Measurements from ENCODE around the gene EDEM2.
"Not testable (repeated sequence)": the region's sequence is repeated elsewhere in the genome, so short reads cannot be mapped to it uniquely, and the experiment has no call there.

EDEM2 gene

GRCh38 chr20:35171438-35171752 lies 24.3 kb upstream of the EDEM2 start:
- DNase-seq, result no peak

GRCh38 chr20:35168701-35169409 lies 21.7 kb upstream of the EDEM2 start:
- DNase-seq, result not testable (repeated sequence)

DNA sequence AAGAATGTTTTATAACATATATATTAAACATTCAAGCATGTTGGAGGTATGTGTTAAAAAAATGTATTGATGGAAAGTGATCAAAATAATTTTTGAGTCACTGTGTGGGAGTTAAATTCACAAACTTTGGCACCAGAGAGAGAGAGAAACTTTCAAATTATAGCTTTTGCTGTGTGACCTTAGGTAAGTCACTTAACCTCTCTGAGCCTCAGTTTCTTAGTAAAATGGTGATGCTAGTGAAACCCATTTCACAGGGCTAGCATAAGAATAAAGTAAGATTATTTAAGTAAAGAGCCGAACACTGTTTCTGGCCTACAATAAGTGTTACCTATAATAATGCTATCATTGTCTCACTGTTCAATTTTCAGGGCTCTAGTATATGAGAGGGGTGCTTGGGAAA lies 20.7 kb upstream of the EDEM2 start:
- no peak for DNase-seq

GRCh38 chr20:35166242-35166830 lies 19.2 kb upstream of the EDEM2 start:
- peak in 5 of 51 donors; percentile 6 to 29 (median 6) for DNase-seq

DNA sequence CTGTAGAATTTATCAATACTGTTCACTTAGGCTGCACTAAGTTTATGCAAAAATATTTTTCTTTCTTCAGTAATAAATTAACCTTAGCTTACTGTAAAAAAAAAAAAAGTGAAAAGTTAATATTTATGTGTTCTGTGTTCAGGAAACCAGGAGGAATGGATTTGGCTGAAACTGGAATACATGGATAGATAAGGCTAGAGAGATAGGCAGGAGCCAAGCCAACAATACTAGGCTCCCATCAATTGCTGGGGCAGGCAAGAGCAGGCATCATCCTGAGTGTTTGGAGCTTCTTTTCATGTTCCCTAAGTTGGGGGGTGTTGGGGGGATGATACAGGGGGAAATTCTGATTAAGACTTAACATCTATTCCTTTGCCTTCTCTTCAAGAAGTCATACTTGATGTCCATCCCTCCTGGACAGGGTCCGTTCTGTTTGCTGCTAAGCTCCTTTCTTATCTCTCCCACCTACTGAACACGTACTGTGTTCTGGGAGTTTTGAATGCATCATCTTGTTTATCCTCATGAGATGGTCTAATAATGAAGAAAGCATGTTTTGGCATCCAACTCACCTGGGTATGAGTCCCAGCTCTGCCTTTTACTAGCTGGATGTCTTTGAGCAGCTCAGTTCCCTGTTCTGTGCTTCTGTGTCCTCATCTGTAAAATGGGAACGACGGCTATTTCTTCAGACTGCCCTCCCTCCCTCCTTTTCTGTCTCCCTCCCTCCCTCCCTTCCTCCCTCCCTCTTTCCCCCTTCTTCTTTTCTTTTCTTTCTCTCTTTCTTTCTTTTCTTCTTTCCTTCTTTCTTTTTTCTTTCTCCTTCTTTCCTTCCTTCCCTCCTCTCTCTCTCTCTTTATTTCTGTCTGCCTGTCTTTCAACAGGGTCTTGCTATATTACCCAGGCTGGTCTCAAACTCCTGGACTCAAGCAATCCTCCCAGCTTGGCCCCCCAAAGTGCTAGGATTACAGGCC lies 18.4 kb upstream of the EDEM2 start:
- no peak for DNase-seq

GRCh38 chr20:35164531-35164930 lies 17.4 kb upstream of the EDEM2 start:
- DNase-seq, result not testable (repeated sequence)

DNA sequence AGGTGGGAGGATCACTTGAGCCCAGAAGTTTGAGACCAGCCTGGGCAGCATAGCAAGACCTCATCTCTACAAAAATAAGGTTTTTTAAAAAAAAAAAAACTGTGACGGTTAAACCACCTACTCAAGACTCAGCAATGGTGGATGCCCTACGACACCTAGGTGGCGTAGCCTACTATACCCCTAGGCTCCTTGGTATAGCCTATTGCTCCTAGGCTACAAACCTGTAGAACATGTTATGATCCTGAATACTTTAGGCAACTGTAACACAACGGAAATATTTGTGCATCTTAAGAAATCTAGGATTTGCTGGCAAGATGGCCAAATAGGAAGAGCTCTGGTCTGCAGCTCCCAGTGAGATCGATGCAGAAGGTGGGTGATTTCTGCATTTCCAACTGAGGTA lies 13.2 kb upstream of the EDEM2 start:
- not testable (repeated sequence) for DNase-seq

- DNase-seq, result no peak
Observed at GRCh38 chr20:35156978-35157377, 9.8 kb upstream of the EDEM2 start.

DNA sequence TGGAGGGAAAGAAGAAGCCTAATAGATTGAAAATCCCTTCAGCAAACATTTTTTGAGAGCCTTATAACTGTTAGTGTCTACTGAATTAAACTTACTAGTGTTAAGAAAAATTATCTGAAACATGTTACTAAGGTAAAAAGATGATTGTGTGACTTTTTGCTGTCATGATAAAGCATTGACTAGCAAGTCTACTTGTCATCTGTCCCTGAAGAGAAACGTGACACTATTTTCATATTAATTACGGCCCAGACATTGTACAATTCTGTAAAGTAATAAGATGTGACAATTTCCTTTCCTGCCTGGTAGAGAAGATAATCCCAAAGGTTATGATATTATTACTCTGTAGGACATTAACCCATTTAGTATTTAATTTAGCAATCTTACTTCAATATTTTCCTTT lies 8.8 kb upstream of the EDEM2 start:
- DNase-seq, result no peak

- DNase-seq, result no peak
Observed at GRCh38 chr20:35151736-35152135, 4.6 kb upstream of the EDEM2 start.

- DNase-seq, result no peak
Observed at GRCh38 chr20:35150846-35151579, 3.9 kb upstream of the EDEM2 start.

- DNase-seq, result peak in 13 of 51 donors; percentile 1 to 37 (median 13)
Observed at GRCh38 chr20:35147575-35148071, 487 bp upstream of the EDEM2 start.

- peak in 8 of 51 donors; percentile 2 to 38 (median 10) for DNase-seq
Observed at GRCh38 chr20:35146299-35146919, 727 bp downstream of the EDEM2 start.

GRCh38 chr20:35145141-35145564 lies 2.0 kb downstream of the EDEM2 start:
- DNase-seq, result peak in 3 of 51 donors; percentile 6 to 18 (median 6)

DNA sequence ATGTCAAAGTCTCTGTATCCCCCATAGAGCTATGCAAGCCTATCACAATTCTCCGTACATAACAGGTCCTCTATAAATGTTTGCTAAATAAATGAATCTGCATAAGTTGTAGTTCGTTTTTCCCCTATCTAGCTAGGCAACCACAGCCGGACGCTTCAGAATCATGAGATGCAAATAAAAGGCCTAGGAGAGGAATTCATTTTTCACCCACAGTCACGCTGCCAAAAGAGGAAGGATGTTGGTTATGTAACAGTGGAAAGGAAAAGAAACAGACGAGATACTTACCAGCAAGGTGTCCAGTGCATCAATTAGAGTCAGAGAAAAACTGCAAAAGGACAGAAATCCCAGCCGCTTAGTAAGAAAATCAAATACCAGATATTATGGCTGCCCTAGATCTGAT lies 2.4 kb downstream of the EDEM2 start:
- DNase-seq, result no peak

GRCh38 chr20:35135867-35136586 lies 11.1 kb downstream of the EDEM2 start:
- no peak for DNase-seq

DNA sequence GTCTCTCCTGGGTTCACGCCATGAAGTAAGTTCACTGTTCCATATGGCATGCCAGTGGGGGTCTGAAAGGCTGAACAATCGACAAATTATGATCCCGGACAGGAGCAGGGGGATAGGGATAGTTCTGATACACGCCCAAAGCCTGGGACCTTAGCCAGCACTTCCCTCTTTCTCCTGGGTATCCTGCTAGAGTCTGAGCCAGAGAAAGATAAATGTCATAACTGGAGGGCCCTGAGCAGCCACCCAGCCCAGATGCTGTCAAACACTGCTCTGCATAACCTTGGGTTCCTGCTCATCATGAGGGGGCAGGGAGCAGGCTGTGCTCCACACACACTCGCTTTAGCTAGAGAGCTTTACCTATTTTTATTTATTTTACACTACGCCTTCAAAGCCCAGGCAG lies 12.3 kb downstream of the EDEM2 start:
- DNase-seq, result no peak

- DNase-seq, result no peak
Observed at GRCh38 chr20:35134472-35134871, 12.7 kb downstream of the EDEM2 start.

DNA sequence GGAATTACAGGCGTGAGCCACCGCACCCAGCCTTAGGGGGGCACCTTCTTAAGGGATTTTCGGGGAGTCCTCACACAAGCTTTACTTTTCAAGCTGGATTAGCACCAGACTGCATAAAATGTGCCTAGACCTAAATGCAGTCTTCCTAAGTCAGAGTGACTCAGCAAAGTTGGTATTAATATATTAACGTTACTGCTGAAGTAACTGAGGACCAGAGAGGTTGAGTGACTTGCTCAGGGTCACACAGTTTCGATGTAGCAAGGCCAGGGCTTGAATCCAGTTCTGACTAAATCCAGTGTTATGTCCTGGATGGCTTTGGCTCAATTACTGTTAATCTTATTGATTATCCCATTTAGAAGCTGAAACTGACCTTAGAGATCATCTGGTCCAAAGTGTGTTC lies 13.4 kb downstream of the EDEM2 start:
- no peak for DNase-seq

DNA sequence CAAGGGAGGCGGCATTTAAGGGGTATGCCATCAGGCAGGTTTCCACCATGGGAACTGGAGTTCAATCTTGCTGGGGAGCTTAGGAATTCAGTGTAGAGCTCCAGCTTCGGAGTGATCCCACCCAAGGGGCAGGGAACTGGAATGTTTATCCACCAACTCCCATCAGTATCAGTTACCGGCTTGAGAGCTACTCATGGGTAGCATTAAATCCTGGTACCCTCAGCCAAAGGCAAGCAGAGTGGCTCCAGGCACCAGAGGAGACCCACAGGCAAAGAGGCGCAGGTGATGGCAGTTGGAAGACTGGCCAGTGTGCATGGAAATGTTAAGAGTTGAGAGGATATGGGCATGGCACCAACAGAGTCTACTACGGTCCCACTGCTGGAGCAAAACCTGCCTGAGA lies 14.1 kb downstream of the EDEM2 start:
- no peak for DNase-seq
